Natural killer cell (primary cell): Measurements from ENCODE around the gene SCARB2. TPM values are rescaled to one million over a fixed set of nuclear protein-coding genes. Genes with fewer than 3 reads are reported as not detected.

Experiments used
- ATAC-seq, 3 donors: fragments of 150-1000 bp in 2 of 3; fragments of 200-7000 bp in 1 of 3; cut with Tn5 transposase; 1 replicate in 1 of 3; 2 replicates in 2 of 3; pipeline ENCODE4 v1.10.0; 2021; ENCODE audit warnings: mild to moderate bottlenecking in 2 of 3, moderate library complexity in 2 of 3
- DNase-seq, 2 donors: peaks; one replicate each; pipeline versions ENCODE4 v3.0.0 to v3.0.0-alpha.2; 2013 to 2021; ENCODE audit warnings: mixed read lengths in 1 of 2
- H3K27ac ChIP-seq: one replicate; pipeline ENCODE4 v1.5.1; 2013; ENCODE audit warnings: mild to moderate bottlenecking, low read length
- H3K27me3 ChIP-seq: one replicate; pipeline ENCODE4 v1.6.1; 2013; ENCODE audit warnings: low read length; ENCODE audit not compliant: control insufficient read depth, insufficient read depth
- H3K36me3 ChIP-seq: one replicate; pipeline ENCODE4 v1.6.1; 2013; ENCODE audit warnings: low read length; ENCODE audit not compliant: control insufficient read depth, insufficient read depth
- H3K4me1 ChIP-seq: one replicate; pipeline ENCODE4 v1.6.1; 2013; ENCODE audit warnings: low read length; ENCODE audit not compliant: control insufficient read depth, insufficient read depth
- H3K4me3 ChIP-seq: one replicate; pipeline ENCODE4 v1.5.1; 2013; ENCODE audit warnings: low read length
- H3K9me3 ChIP-seq: one replicate; pipeline ENCODE4 v1.6.1; 2013; ENCODE audit warnings: low read length; ENCODE audit not compliant: control insufficient read depth, insufficient read depth
- H3K27ac Mint-ChIP-seq, 2 donors: one replicate each; pipeline ENCODE4 v1.8.0; 2022; ENCODE audit warnings: mild to moderate bottlenecking in 2 of 2, mixed read lengths in 2 of 2, moderate library complexity in 1 of 2
- H3K27me3 Mint-ChIP-seq, 2 donors: one replicate each; pipeline ENCODE4 v1.8.0; 2022; ENCODE audit warnings: low read depth in 2 of 2, mixed read lengths in 2 of 2
- H3K36me3 Mint-ChIP-seq: one replicate; pipeline ENCODE4 v1.8.0; 2022; ENCODE audit warnings: mixed read lengths
- H3K4me1 Mint-ChIP-seq, 2 donors: one replicate each; pipeline ENCODE4 v1.8.0; 2022; ENCODE audit warnings: mixed read lengths in 2 of 2
- H3K4me3 Mint-ChIP-seq: one replicate; pipeline ENCODE4 v1.8.0; 2022; ENCODE audit warnings: mild to moderate bottlenecking, moderate library complexity, mixed read lengths
- H3K9me3 Mint-ChIP-seq, 2 donors: one replicate each; pipeline ENCODE4 v1.8.0; 2022; ENCODE audit warnings: mixed read lengths in 2 of 2
- CTCF ChIP-seq: fragments of 200-600 bp; IDR thresholded peaks from one replicate; pipeline ENCODE4 v1.8.0; 2022; ENCODE audit warnings: antibody characterized with exemption
- WGBS: methylation state at CpG from one replicate; pipeline ENCODE4 v1.1.7; 2013; ENCODE audit warnings: missing lambda C conversion rate; ENCODE audit not compliant: insufficient coverage; 5-methylcytosine and 5-hydroxymethylcytosine counted together
- intact Hi-C: fragments of 100-400 bp; cut with micrococcal nuclease; formaldehyde crosslinking; loops from one replicate; pipeline ENCODE4 v1.14.2; 2022
- total RNA-seq, 4 donors: library from RNA; stranded (reverse); fragments of 120-200 nt in 1 of 4; gene quantifications; one replicate each; pipeline versions ENCODE4 v1.2.3 to v1.2.4, GENCODE V29; 2013 to 2022

The SCARB2 gene
- total RNA-seq, 3 donors from 2014 or later (not counting 1 experiment from before 2014, with no cell fraction given), result 22.0 to 39.0 (median 30.4) TPM

- WGBS, result 0% methylated on average over 47 of the region's 47 CpGs
- peaks cover 21 to 29% of the 10 kb centered on the region in 2 donors for H3K4me1 Mint-ChIP-seq
- Histone ChIP-seq H3K4me3 (peak within 1 kb of the TSS; percentile 96), H3K9me3 (no peaks in the 10 kb centered on the region), H3K27me3 (no peaks in the 10 kb centered on the region), H3K4me1 (peaks cover 10% of the 10 kb centered on the region), H3K36me3 (no peaks in the 10 kb centered on the region), H3K27ac (peak within 1 kb of the TSS; percentile 87)
- peaks cover 0 to 2% of the 10 kb centered on the region in 2 donors for H3K27me3 Mint-ChIP-seq
- H3K4me3 Mint-ChIP-seq, result peak within 1 kb of the TSS; percentile 96
- intact Hi-C loops, result loop anchor here (1.0 to 10.0 kb wide), 3 partner anchors 64 to 1006 kb away; partner anchors contain the start of genes CCNG2, SCARB2 and SDAD1
- no peaks in the 10 kb centered on the region for H3K9me3 Mint-ChIP-seq
- H3K36me3 Mint-ChIP-seq, result peaks cover under 1% of the 10 kb centered on the region
- peak within 1 kb of the TSS; percentile 95 to 97 for H3K27ac Mint-ChIP-seq
- TF ChIP-seq CTCF, result no peak
- peak; percentile 92 to 97 for DNase-seq
- ATAC-seq, result peak; percentile 97 to 100 (median 99)
Measured at GRCh38 chr4:76148142-76148865, 65.3 kb downstream of the SCARB2 start, which contains the start of gene NUP54. NUP54 (minus strand) TSS chr4:76148397; CDS start chr4:76148374, 23 bp downstream.

DNA sequence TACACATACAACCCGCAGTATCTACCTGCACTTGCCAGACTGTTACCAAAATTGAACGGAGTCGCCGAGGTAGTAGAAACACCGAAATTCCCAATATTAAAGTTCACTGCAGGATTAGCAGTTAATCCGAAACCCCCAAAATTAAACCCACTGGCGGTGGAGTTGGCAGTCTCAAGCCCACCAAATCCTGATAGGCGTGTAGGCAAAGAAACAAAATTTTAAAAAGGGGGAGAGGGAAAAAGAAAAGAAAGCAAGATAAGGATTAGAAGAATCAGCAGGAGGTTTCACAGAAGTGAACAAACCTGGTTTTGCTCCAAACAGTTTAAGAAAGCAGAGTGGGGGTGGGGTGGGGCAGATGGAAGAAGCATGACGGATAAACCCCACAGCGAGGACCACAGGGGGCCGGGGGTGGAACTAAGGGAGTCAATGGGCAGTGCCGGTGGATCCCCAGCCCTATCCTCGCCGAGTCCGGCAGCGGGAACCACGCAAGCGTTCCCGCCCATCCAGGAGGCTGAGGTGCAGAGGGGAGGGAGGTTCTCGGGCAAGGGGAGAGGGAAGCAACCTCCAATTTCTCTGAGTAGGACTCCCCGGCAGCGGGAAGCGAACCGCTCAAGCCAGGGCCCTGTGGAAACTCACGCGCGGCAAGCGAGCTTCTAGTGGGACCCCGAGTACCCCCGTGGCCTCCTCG, 66.0 kb downstream of the SCARB2 start:
- no peaks in the 10 kb centered on the region for H3K9me3 ChIP-seq
- peaks cover 10% of the 10 kb centered on the region for H3K4me1 ChIP-seq
- H3K4me1 Mint-ChIP-seq, result peaks cover 21 to 29% of the 10 kb centered on the region in 2 donors
- TF ChIP-seq CTCF, result no peak
- peaks cover 2% of the 10 kb centered on the region for H3K36me3 ChIP-seq
- intact Hi-C loops, result loop anchor here (1.0 to 10.0 kb wide), 3 partner anchors 65 to 1007 kb away; partner anchors contain the start of genes CCNG2, SCARB2 and SDAD1
- peak overlapping the region; percentile 95 to 97 for H3K27ac Mint-ChIP-seq
- peak; percentile 9 to 28 (median 22) for ATAC-seq
- peak in 1 of 2 donors; percentile 44 for DNase-seq
- H3K4me3 Mint-ChIP-seq, result peak overlapping the region; percentile 96
- peak overlapping the region; percentile 96 for H3K4me3 ChIP-seq
- no peaks in the 10 kb centered on the region for H3K27me3 ChIP-seq
- no peaks in the 10 kb centered on the region for H3K27me3 Mint-ChIP-seq
- 1% methylated on average over 31 of the region's 31 CpGs for WGBS
- no peaks in the 10 kb centered on the region for H3K9me3 Mint-ChIP-seq
- H3K36me3 Mint-ChIP-seq, result peaks cover 6% of the 10 kb centered on the region
- peak overlapping the region; percentile 87 for H3K27ac ChIP-seq

GRCh38 chr4:76144546-76144945, 69.1 kb downstream of the SCARB2 start:
- no peak overlapping the region for H3K4me3 ChIP-seq
- peaks cover 15% of the 10 kb centered on the region for H3K36me3 Mint-ChIP-seq
- no peak for ATAC-seq
- H3K27ac ChIP-seq, result no peak overlapping the region
- intact Hi-C loops, result loop anchor here (10.0 kb wide), 1 partner anchor 1010 kb away; the partner anchor contains the start of gene CCNG2
- H3K27me3 Mint-ChIP-seq, result no peaks in the 10 kb centered on the region
- no peak for TF ChIP-seq CTCF
- no peaks in the 10 kb centered on the region for H3K27me3 ChIP-seq
- H3K4me1 Mint-ChIP-seq, result peaks cover 32 to 40% of the 10 kb centered on the region in 2 donors
- H3K27ac Mint-ChIP-seq, result no peak overlapping the region
- no peaks in the 10 kb centered on the region for H3K9me3 Mint-ChIP-seq
- H3K36me3 ChIP-seq, result peaks cover 24% of the 10 kb centered on the region
- peak overlapping the region; percentile 9 for H3K4me3 Mint-ChIP-seq
- no peak for DNase-seq
- no peaks in the 10 kb centered on the region for H3K9me3 ChIP-seq
- peaks cover 10% of the 10 kb centered on the region for H3K4me1 ChIP-seq
